ENCODE results near the gene NACA. TPM values are rescaled to one million over a fixed set of nuclear protein-coding genes. Genes with fewer than 3 reads are reported as not detected.

The NACA gene
- total RNA-seq, result 1,167 and 1,292 TPM in 2 replicates

DNA sequence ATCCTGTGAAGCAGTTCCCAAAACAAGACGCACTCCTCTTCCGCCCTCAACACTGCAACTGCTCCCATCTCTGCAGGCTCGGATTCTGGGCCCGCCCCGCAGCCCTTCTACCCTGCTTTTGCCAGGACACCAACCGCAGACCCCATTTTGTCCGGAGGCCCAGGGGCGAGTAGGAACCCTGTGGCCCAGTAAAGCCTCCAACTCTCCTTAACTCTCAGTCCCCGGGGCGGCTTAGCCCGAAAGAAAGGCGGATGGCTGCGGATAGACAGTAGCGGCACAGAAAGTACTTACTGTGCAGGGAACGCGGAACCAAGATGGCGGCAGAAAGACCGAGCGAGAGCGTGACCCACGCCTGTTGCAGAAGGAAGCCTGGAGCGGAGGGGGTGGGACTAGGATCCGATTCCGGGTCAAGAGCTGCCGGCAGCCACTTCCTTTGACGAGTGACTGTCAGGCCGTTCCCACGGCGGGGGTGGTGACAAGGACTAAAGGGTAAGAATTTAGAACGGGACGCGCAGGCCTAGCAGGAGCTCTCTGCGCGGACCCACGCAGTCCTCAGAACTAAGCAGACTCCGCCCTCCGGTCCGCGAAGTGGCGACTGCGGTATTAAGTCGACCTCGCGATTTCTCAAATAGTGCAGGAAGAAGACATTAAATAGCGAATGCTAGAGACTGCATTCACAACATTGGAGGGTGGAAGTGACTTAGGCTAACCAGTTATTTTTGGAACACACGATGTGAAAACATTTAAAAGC lies at the start of gene NACA:
Gene NACA, minus strand, starts transcription at position 328 of the 751 bp plus-strand sequence. CDS start 778 bp downstream, outside the sequence.

DNA sequence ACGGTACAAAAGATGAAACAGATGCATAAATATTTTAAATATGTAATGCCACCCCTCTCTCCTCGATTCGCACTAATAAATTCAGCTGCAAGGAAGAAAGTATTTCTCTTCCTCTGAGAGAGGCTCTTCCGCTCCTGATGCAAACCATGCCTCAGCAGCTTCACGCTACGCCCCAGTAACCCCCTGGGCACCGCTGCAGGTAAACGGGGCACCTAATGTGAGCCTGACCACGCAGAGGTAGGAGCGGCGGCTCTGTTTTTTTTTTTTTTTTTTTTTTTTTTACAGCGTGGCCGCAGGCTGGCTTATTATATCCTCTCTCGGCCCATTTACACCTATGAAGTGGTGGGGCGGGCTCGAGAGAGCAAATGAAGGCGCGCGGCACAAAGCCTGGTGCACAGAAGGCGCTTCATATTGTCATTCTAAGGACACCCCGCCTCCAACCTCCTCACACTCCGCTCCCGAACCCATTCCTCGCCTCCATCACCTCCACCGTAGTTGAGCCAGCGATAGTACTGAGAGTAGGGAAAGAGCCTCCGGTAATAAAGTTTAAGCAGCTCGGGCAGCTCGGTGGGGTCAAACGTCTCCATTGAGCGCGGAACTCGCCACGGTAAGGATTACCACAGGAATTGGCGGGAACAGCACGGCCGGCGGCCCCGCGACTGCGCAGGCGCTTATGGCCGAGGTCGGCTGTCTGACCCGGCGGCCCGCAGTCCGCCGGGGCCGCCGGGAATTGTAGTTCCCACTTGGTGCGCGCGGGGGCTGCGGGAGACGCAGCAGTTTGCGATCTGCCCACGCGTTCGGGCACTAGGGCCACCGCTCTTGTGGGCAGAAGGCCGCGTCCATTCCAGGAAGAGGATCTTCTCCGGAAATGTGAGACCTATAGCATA lies 26.9 kb upstream of the NACA start, which contains the start of gene PRIM1:
Gene PRIM1, minus strand, starts transcription at position 612 of the 887 bp plus-strand sequence. Its CDS starts 25 bp downstream, at position 587.

DNA sequence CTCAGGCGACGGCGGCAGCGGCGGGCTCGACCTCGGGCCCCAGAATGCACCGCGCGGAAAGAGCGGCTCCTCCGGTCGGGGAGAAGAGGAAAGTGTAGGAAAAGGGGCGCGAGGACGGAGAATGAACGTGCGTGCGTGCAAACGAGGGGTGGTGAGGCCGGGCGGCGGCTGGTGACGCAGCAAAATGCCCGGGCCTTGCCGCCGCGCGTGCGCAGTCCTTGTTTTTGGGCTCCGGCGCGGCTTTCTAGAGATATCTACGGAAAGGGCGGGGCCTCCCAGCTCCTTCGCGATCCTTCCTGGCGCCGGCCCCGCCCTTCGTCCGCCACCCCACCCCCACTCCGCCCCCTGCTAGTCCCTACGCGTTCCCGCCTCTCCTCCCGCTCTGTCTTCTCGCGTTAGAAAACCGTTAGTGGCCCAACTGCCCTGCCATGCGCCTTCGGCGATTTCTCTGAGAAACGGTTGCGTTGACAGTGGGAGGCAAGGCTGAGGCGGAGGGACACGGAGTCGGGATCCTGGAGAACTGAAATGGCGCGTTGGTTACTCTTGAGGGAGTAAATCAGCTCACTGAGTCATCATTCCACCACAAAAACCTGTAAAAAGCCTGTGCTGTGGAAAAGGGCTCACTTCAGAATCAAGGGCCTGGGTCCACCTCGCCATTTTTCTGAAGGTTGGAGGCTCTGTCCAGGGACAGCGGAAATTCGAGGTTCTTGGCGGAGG lies 36.8 kb downstream of the NACA start, which contains the start of gene PTGES3:
Gene PTGES3, minus strand, starts transcription at position 156 of the 717 bp plus-strand sequence. CDS start 285 bp downstream, outside the sequence.

Other genes with a start within 250 kb of the NACA start
- gene GLS2, start 237.1 kb downstream of the NACA start, total RNA-seq, result not detected in 2 replicates
- gene RBMS2, start 203.5 kb downstream of the NACA start, total RNA-seq, result 11.7 and 20.7 TPM in 2 replicates
- gene BAZ2A, start 95.0 kb downstream of the NACA start, total RNA-seq, result 15.0 and 15.3 TPM in 2 replicates
- gene ATP5F1B, start 79.3 kb downstream of the NACA start, total RNA-seq, result 567 and 603 TPM in 2 replicates
- 86.4 and 116 TPM in 2 replicates for gene PTGES3, start 37.0 kb downstream of the NACA start, total RNA-seq
- gene PRIM1, start 27.0 kb upstream of the NACA start, total RNA-seq, result 13.0 and 22.5 TPM in 2 replicates
- gene HSD17B6, start 38.0 kb upstream of the NACA start, total RNA-seq, result 0.32 and 0.46 TPM in 2 replicates
- gene SDR9C7, start 209.1 kb upstream of the NACA start, total RNA-seq, result not detected in 2 replicates
- gene RDH16, start 232.3 kb upstream of the NACA start, total RNA-seq, result not detected in 2 replicates